Fibroblast of lung (primary cell): ENCODE results near the gene ATP1A3. TPM values are rescaled to one million over a fixed set of nuclear protein-coding genes. Genes with fewer than 3 reads are reported as not detected.

Source experiments
- DNase-seq, 2 donors: peaks; one replicate each; pipeline versions ENCODE4 v3.0.0 to v3.0.0-alpha.2; 2010; ENCODE audit warnings: low read depth in 2 of 2
- H2AFZ ChIP-seq: 2 replicates; pipeline ENCODE4 v1.5.1; 2012; ENCODE audit warnings: low read length, control low read depth, inconsistent platforms
- H3K27ac ChIP-seq: 2 replicates; pipeline ENCODE4 v1.5.1; 2011; ENCODE audit warnings: low read length, control low read depth; ENCODE audit not compliant: insufficient read depth
- H3K27me3 ChIP-seq: 2 replicates; pipeline ENCODE4 v1.5.1; 2011; ENCODE audit warnings: mild to moderate bottlenecking, low read length; ENCODE audit not compliant: control insufficient read depth, insufficient read depth
- H3K36me3 ChIP-seq: 2 replicates; pipeline ENCODE4 v1.5.1; 2011; ENCODE audit warnings: low read length; ENCODE audit not compliant: control insufficient read depth, insufficient read depth
- H3K4me1 ChIP-seq: 2 replicates; pipeline ENCODE4 v1.5.1; 2011; ENCODE audit warnings: low read length; ENCODE audit not compliant: control insufficient read depth, insufficient read depth; ENCODE audit errors: extremely low read depth
- H3K4me2 ChIP-seq: 2 replicates; pipeline ENCODE4 v1.5.1; 2011; ENCODE audit warnings: low read length, control low read depth; ENCODE audit not compliant: insufficient read depth; ENCODE audit errors: extremely low read depth
- H3K4me3 ChIP-seq, 4 experiments: fragments of 200-600 bp in 1 of 4; sonication (generic) in 1 of 4; replicated peaks in 1 of 4; 2 replicates each; pipeline ENCODE4 v1.5.1; 2011 to 2016; ENCODE audit warnings: low read length in 4 of 4, low read depth in 3 of 4, mild to moderate bottlenecking in 3 of 4, control low read depth in 2 of 4, inconsistent platforms in 1 of 4, mixed read lengths in 1 of 4; ENCODE audit not compliant: insufficient read depth in 1 of 4; ENCODE audit errors: control extremely low read depth in 1 of 4
- H3K79me2 ChIP-seq: 2 replicates; pipeline ENCODE4 v1.5.1; 2012; ENCODE audit warnings: mild to moderate bottlenecking, low read length, inconsistent platforms; ENCODE audit not compliant: control insufficient read depth, insufficient read depth
- H3K9ac ChIP-seq: 2 replicates; pipeline ENCODE4 v1.5.1; 2011; ENCODE audit warnings: mild to moderate bottlenecking, low read length, control low read depth; ENCODE audit not compliant: insufficient read depth
- H3K9me3 ChIP-seq: 2 replicates; pipeline ENCODE4 v1.5.1; 2012; ENCODE audit warnings: low read depth, low read length; ENCODE audit not compliant: control insufficient read depth, insufficient read depth
- H4K20me1 ChIP-seq: 2 replicates; pipeline ENCODE4 v1.5.1; 2011; ENCODE audit warnings: low read length; ENCODE audit not compliant: control insufficient read depth, insufficient read depth; ENCODE audit errors: extremely low read depth
- CTCF ChIP-seq, 2 donors: IDR thresholded peaks in 1 of 2; conservative IDR thresholded peaks in 1 of 2; 1 replicate in 1 of 2; 2 replicates in 1 of 2; pipeline ENCODE4 v1.5.1; 2011 to 2012; ENCODE audit warnings: low read length in 2 of 2, control low read depth in 1 of 2, inconsistent platforms in 1 of 2, low read depth in 1 of 2, mild to moderate bottlenecking in 1 of 2
- EZH2 ChIP-seq: IDR thresholded peaks from 2 replicates; pipeline ENCODE4 v1.5.1; 2012; ENCODE audit warnings: low read length, control low read depth, mild to moderate bottlenecking; ENCODE audit errors: missing control alignments
- polyA plus RNA-seq, 2 donors: library from polyadenylated mRNA; depleted of rRNA in 1 of 2; stranded (reverse) in 1 of 2; unstranded in 1 of 2; fragments of >200 nt; gene quantifications; 2 replicates each; pipeline ENCODE4 v1.2.1, GENCODE V29; 2011 to 2012; ENCODE audit warnings: missing spikeins in 1 of 2
- total RNA-seq: library from RNA; depleted of rRNA; stranded (reverse); fragments of >200 nt; gene quantifications from 2 replicates; pipeline ENCODE4 v1.2.1, GENCODE V29; 2014

ATP1A3 gene
- total and polyA plus RNA-seq, 2 donors (not counting 1 experiment from before 2014, with no cell fraction given): 0.17 TPM; not detected in 1

GRCh38 chr19:41984961-41985360 is 9.1 kb downstream of the ATP1A3 start:
- Histone ChIP-seq H3K27me3 (no peaks in the 10 kb centered on the region), H3K4me2 (no peak overlapping the region), H3K9me3 (no peaks in the 10 kb centered on the region), H3K4me1 (no peaks in the 10 kb centered on the region), H3K27ac (no peak overlapping the region), H3K79me2 (no peaks in the 10 kb centered on the region), H3K9ac (no peak overlapping the region), H3K36me3 (no peaks in the 10 kb centered on the region), H4K20me1 (no peaks in the 10 kb centered on the region), H3K4me3 (no peak overlapping the region), H2AFZ (no peak overlapping the region)
- no peak for DNase-seq
- no peak for TF ChIP-seq EZH2
- no peak for TF ChIP-seq CTCF (conservative IDR thresholded peaks at IDR 0.05 in 1 of 2, IDR thresholded peaks at IDR 0.05 in 1 of 2; ENCODE audit: low read depth in 1 of 2, low read length in 2 of 2)

GRCh38 chr19:41981724-41982123 is 12.3 kb downstream of the ATP1A3 start:
- Histone ChIP-seq H3K27ac (no peak overlapping the region), H3K36me3 (no peaks in the 10 kb centered on the region), H3K79me2 (no peaks in the 10 kb centered on the region), H3K4me2 (no peak overlapping the region), H2AFZ (no peak overlapping the region), H3K9me3 (no peaks in the 10 kb centered on the region), H4K20me1 (no peaks in the 10 kb centered on the region), H3K4me3 (no peak overlapping the region), H3K9ac (no peak overlapping the region), H3K4me1 (no peaks in the 10 kb centered on the region), H3K27me3 (no peaks in the 10 kb centered on the region)
- TF ChIP-seq CTCF (conservative IDR thresholded peaks at IDR 0.05 in 1 of 2, IDR thresholded peaks at IDR 0.05 in 1 of 2; ENCODE audit: low read depth in 1 of 2, low read length in 2 of 2): no peak
- TF ChIP-seq EZH2: no peak
- no peak for DNase-seq

- no peaks in the 10 kb centered on the region for H3K79me2 ChIP-seq
- no peaks in the 10 kb centered on the region for H3K27me3 ChIP-seq
- no peak overlapping the region for H3K4me2 ChIP-seq
- no peak overlapping the region for H2AFZ ChIP-seq
- no peak for DNase-seq
- no peaks in the 10 kb centered on the region for H4K20me1 ChIP-seq
- H3K4me1 ChIP-seq: no peaks in the 10 kb centered on the region
- no peak overlapping the region for H3K27ac ChIP-seq
- no peak overlapping the region for H3K4me3 ChIP-seq
- H3K9me3 ChIP-seq: no peaks in the 10 kb centered on the region
- no peak for TF ChIP-seq EZH2
- no peak for TF ChIP-seq CTCF (conservative IDR thresholded peaks at IDR 0.05 in 1 of 2, IDR thresholded peaks at IDR 0.05 in 1 of 2; ENCODE audit: low read depth in 1 of 2, low read length in 2 of 2)
- no peak overlapping the region for H3K9ac ChIP-seq
- H3K36me3 ChIP-seq: no peaks in the 10 kb centered on the region
Observed at GRCh38 chr19:41978470-41978869, 15.6 kb downstream of the ATP1A3 start.
